Fibroblast of lung (primary cell): Measurements from ENCODE around the gene ASPDH.

ENCODE experiments used
- CTCF ChIP-seq, 2 donors: IDR thresholded peaks in 1 of 2; conservative IDR thresholded peaks in 1 of 2; 1 replicate in 1 of 2; 2 replicates in 1 of 2; pipeline ENCODE4 v1.5.1; 2011 to 2012; ENCODE audit warnings: low read length in 2 of 2, control low read depth in 1 of 2, inconsistent platforms in 1 of 2, low read depth in 1 of 2, mild to moderate bottlenecking in 1 of 2
- EZH2 ChIP-seq: IDR thresholded peaks from 2 replicates; pipeline ENCODE4 v1.5.1; 2012; ENCODE audit warnings: low read length, control low read depth, mild to moderate bottlenecking; ENCODE audit errors: missing control alignments

GRCh38 chr19:50482916-50483315 lies 30.8 kb downstream of the ASPDH start:
- no peak for TF ChIP-seq CTCF (conservative IDR thresholded peaks at IDR 0.05 in 1 of 2, IDR thresholded peaks at IDR 0.05 in 1 of 2; ENCODE audit: low read depth in 1 of 2, low read length in 2 of 2)
- TF ChIP-seq EZH2 = no peak
